ENCODE results near the gene SOWAHA. TPM values are rescaled to one million over a fixed set of nuclear protein-coding genes. Genes with fewer than 3 reads are reported as not detected.

SOWAHA gene
- total RNA-seq, 1 experiment from 2014 or later = 0.20 TPM

GRCh38 chr5:132817011-132817410 lies 3.9 kb downstream of the SOWAHA start:
- no peak overlapping the region for H3T11ph ChIP-seq (ENCODE audit: low read length)
- no peaks in the 10 kb centered on the region for H3K4me1 ChIP-seq (ENCODE audit: insufficient read depth, low read length)
- no peak for TF ChIP-seq CTCF (conservative IDR thresholded peaks at IDR 0.05)
- no peak overlapping the region for H3K4me2 ChIP-seq (ENCODE audit: insufficient read depth, insufficient read length, low read length)
- no peak overlapping the region for H2AFZ ChIP-seq (ENCODE audit: low read length)
- H2BK12ac ChIP-seq (ENCODE audit: insufficient read length, low read depth, low read length) = no peak overlapping the region
- no peak overlapping the region for H3K9ac ChIP-seq (ENCODE audit: extremely low read depth, insufficient read length, low read length)
- Mint-ChIP-seq H3K4me3 (no peak overlapping the region), H3K9me3 (peaks cover 0 to 4% of the 10 kb centered on the region in 2 experiments; a peak in 3 of 5 replicates), H3K4me1 (peaks cover 9 to 20% of the 10 kb centered on the region in 2 experiments), H3K27me3 (ENCODE audit: low read depth) (peaks cover 77% of the 10 kb centered on the region), H3K36me3 (ENCODE audit: insufficient read depth in 1 of 3, low read depth in 3 of 3) (peaks cover 0 to 4% (median 0%) of the 10 kb centered on the region in 3 experiments; a peak in 3 of 7 replicates), H3K27ac (no peak overlapping the region)
- no peak overlapping the region for H4K5ac ChIP-seq (ENCODE audit: insufficient read length, low read depth, low read length)
- H2BK5ac ChIP-seq (ENCODE audit: insufficient read length, low read length) = no peak overlapping the region
- H3K23me2 ChIP-seq (ENCODE audit: insufficient read length, low read depth, low read length, poor library complexity, severe bottlenecking) = no peaks in the 10 kb centered on the region
- no peak for DNase-seq
- no peaks in the 10 kb centered on the region for H4K20me1 ChIP-seq (ENCODE audit: control insufficient read depth, insufficient read depth, insufficient read length)
- peaks cover 28% of the 10 kb centered on the region; the same call in 1 of the 2 replicates for H3K27me3 ChIP-seq (ENCODE audit: insufficient read depth, low read length)
- no peak overlapping the region for H4K8ac ChIP-seq (replicated peaks; ENCODE audit: insufficient read length, low read depth, low read length)
- H3K18ac ChIP-seq (ENCODE audit: insufficient read length, low read depth, low read length) = no peak overlapping the region
- no peak overlapping the region for H3K23ac ChIP-seq (ENCODE audit: insufficient read length, low read depth, low read length)
- no peak overlapping the region for H3K56ac ChIP-seq (ENCODE audit: insufficient read length, low read depth, low read length)
- no peak overlapping the region for H2AK5ac ChIP-seq (ENCODE audit: insufficient read length, low read length)
- H4K91ac ChIP-seq (ENCODE audit: insufficient read length, low read depth, low read length) = no peak overlapping the region
- no peak overlapping the region for H2BK120ac ChIP-seq (ENCODE audit: low read depth, low read length, poor library complexity, severe bottlenecking)
- H3K9me3 ChIP-seq (ENCODE audit: control insufficient read depth, low read depth, low read length) = no peaks in the 10 kb centered on the region
- WGBS (ENCODE audit: extremely low coverage, insufficient read length, low lambda C conversion rate) = no CpG with 5 or more reads among the region's 1 CpG
- no peak overlapping the region for H3K27ac ChIP-seq (ENCODE audit: insufficient read length, low read depth, low read length)
- no peaks in the 10 kb centered on the region for H3K79me2 ChIP-seq (ENCODE audit: insufficient read depth, low read length)
- H2BK20ac ChIP-seq (ENCODE audit: low read depth, low read length, poor library complexity, severe bottlenecking) = no peak overlapping the region
- no peak overlapping the region for H2BK15ac ChIP-seq (ENCODE audit: low read depth, low read length)
- H3K14ac ChIP-seq (ENCODE audit: insufficient read depth, low read length) = no peak overlapping the region
- no peaks in the 10 kb centered on the region for H3K79me1 ChIP-seq (ENCODE audit: insufficient read depth, low read depth, low read length, poor library complexity, severe bottlenecking)
- H3K4ac ChIP-seq (ENCODE audit: low read depth, low read length) = no peak overlapping the region
